H1 (cell line): ENCODE measurements around the gene FBN3. TPM values are rescaled to one million over a fixed set of nuclear protein-coding genes. Genes with fewer than 3 reads are reported as not detected.

ENCODE experiments used
- CTCF ChIA-PET: fragments of 300-600 bp; sonication (Branson Sonifier 250); formaldehyde crosslinking; loops from one replicate; lab custom pipeline; 2021; ENCODE audit not compliant: partially characterized antibody; lab: Charles Lee
- POLR2A ChIA-PET: fragments of 300-600 bp; sonication (Branson Sonifier 250); formaldehyde crosslinking; loops from one replicate; lab custom pipeline; 2021; ENCODE audit warnings: inconsistent platforms; ENCODE audit not compliant: partially characterized antibody; lab: Charles Lee
- DNase-seq, 2 experiments: peaks; one replicate each; pipeline versions ENCODE4 v3.0.0 to v3.0.0-alpha.2; 2010 to 2022; ENCODE audit warnings: low spot score in 2 of 2, low read depth in 1 of 2, mixed read lengths in 1 of 2
- FAIRE-seq: peaks from 2 replicates; lab custom pipeline; 2011; peaks lifted over from hg19 to GRCh38; lab: Jason Lieb, UNC
- H2AFZ ChIP-seq: 2 replicates; pipeline ENCODE4 v1.8.1; 2012; ENCODE audit warnings: low read length, inconsistent platforms
- H2AK5ac ChIP-seq: 2 replicates; pipeline ENCODE4 v1.6.1; 2013; ENCODE audit warnings: low read depth, low read length
- H2BK120ac ChIP-seq: replicated peaks from 2 replicates; pipeline ENCODE3; 2013; ENCODE audit warnings: low read depth, low read length, inconsistent platforms
- H2BK12ac ChIP-seq: 2 replicates; pipeline ENCODE4 v1.6.1; 2013; ENCODE audit warnings: low read depth, low read length
- H2BK15ac ChIP-seq: 2 replicates; pipeline ENCODE4 v1.6.1; 2013; ENCODE audit warnings: low read length
- H2BK20ac ChIP-seq: 2 replicates; pipeline ENCODE4 v1.6.1; 2013; ENCODE audit warnings: low read length
- H2BK5ac ChIP-seq: 2 replicates; pipeline ENCODE4 v1.6.1; 2013; ENCODE audit warnings: low read depth, low read length
- H3K14ac ChIP-seq: 2 replicates; pipeline ENCODE4 v1.6.1; 2013; ENCODE audit warnings: inconsistent platforms; ENCODE audit not compliant: insufficient read length
- H3K18ac ChIP-seq: 2 replicates; pipeline ENCODE4 v1.6.1; 2013; ENCODE audit warnings: low read length; ENCODE audit errors: extremely low read depth
- H3K23ac ChIP-seq: 2 replicates; pipeline ENCODE4 v1.6.1; 2013; ENCODE audit warnings: inconsistent platforms; ENCODE audit not compliant: insufficient read length
- H3K23me2 ChIP-seq: 2 replicates; pipeline ENCODE4 v1.6.1; 2013; ENCODE audit warnings: low read depth, low read length
- H3K27ac ChIP-seq: 2 replicates; pipeline ENCODE4 v1.6.1; 2011; ENCODE audit warnings: low read depth, low read length, inconsistent platforms
- H3K27me3 ChIP-seq, 4 experiments: replicated peaks in 1 of 4; 1 replicate in 1 of 4; 2 replicates in 3 of 4; pipeline versions ENCODE4 v1.6.1 to v1.8.1; 2011 to 2013; ENCODE audit warnings: low read length in 3 of 4, mild to moderate bottlenecking in 3 of 4, inconsistent platforms in 2 of 4, mixed read lengths in 2 of 4, moderate library complexity in 1 of 4; ENCODE audit not compliant: control insufficient read depth in 3 of 4, insufficient read depth in 3 of 4; ENCODE audit errors: extremely low read depth in 1 of 4
- H3K36me3 ChIP-seq, 4 experiments: 2 replicates each; pipeline versions ENCODE4 v1.6.1 to v1.8.1; 2011 to 2013; ENCODE audit warnings: mild to moderate bottlenecking in 4 of 4, low read length in 3 of 4, moderate library complexity in 2 of 4, control low read depth in 1 of 4, inconsistent platforms in 1 of 4; ENCODE audit not compliant: insufficient read depth in 4 of 4, control insufficient read depth in 2 of 4
- H3K4ac ChIP-seq: replicated peaks from 2 replicates; pipeline ENCODE3; 2013; ENCODE audit warnings: low read length, low read depth, mixed read lengths, inconsistent platforms; ENCODE audit not compliant: insufficient read length
- H3K4me1 ChIP-seq, 4 experiments: replicated peaks in 1 of 4; 1 replicate in 1 of 4; 2 replicates in 3 of 4; pipeline versions ENCODE4 v1.6.1 to v1.8.1; 2011 to 2013; ENCODE audit warnings: low read length in 3 of 4, inconsistent platforms in 2 of 4, mixed read lengths in 1 of 4; ENCODE audit not compliant: insufficient read depth in 4 of 4, control insufficient read depth in 3 of 4
- H3K4me2 ChIP-seq, 2 experiments: 2 replicates each; pipeline versions ENCODE4 v1.6.1 to v1.8.1; 2011 to 2013; ENCODE audit warnings: low read depth in 2 of 2, low read length in 2 of 2, control low read depth in 1 of 2, inconsistent platforms in 1 of 2, mild to moderate bottlenecking in 1 of 2; ENCODE audit not compliant: insufficient read depth in 1 of 2
- H3K4me3 ChIP-seq, 4 experiments: fragments of 200-600, 300-600 bp in 1 of 4; sonication (generic), shearing (Covaris generic), sonication (Bioruptor Twin) in 1 of 4; 2 replicates each; pipeline versions ENCODE4 v1.5.1 to v1.8.1; 2011 to 2016; ENCODE audit warnings: low read length in 4 of 4, low read depth in 3 of 4, control low read depth in 2 of 4, inconsistent platforms in 2 of 4, mild to moderate bottlenecking in 2 of 4, mixed read lengths in 1 of 4, moderate library complexity in 1 of 4; ENCODE audit not compliant: insufficient read depth in 2 of 4; ENCODE audit errors: extremely low read depth in 1 of 4
- H3K56ac ChIP-seq: replicated peaks from 2 replicates; pipeline ENCODE3; 2013; ENCODE audit warnings: low read depth, mild to moderate bottlenecking, mixed read lengths, low read length, inconsistent platforms; ENCODE audit not compliant: insufficient read length
- H3K79me1 ChIP-seq: 2 replicates; pipeline ENCODE4 v1.6.1; 2013; ENCODE audit warnings: low read depth, low read length, control low read depth
- H3K79me2 ChIP-seq, 2 experiments: 2 replicates each; pipeline versions ENCODE4 v1.6.1 to v1.8.1; 2012 to 2013; ENCODE audit warnings: low read length in 2 of 2, mild to moderate bottlenecking in 2 of 2, inconsistent platforms in 1 of 2; ENCODE audit not compliant: insufficient read depth in 2 of 2, control insufficient read depth in 1 of 2
- H3K9ac ChIP-seq, 4 experiments: replicated peaks in 1 of 4; 1 replicate in 1 of 4; 2 replicates in 3 of 4; pipeline versions ENCODE4 v1.6.1 to v1.8.1; 2011 to 2013; ENCODE audit warnings: low read depth in 3 of 4, low read length in 3 of 4, control low read depth in 2 of 4, mild to moderate bottlenecking in 2 of 4, moderate library complexity in 2 of 4, inconsistent platforms in 1 of 4; ENCODE audit errors: extremely low read depth in 1 of 4
- H3K9me3 ChIP-seq, 2 experiments: 2 replicates each; pipeline versions ENCODE4 v1.6.1 to v1.8.1; 2012 to 2013; ENCODE audit warnings: mild to moderate bottlenecking in 2 of 2, moderate library complexity in 2 of 2, control low read depth in 1 of 2, inconsistent platforms in 1 of 2, low read depth in 1 of 2, low read length in 1 of 2, mixed read lengths in 1 of 2; ENCODE audit not compliant: insufficient read depth in 2 of 2
- H4K20me1 ChIP-seq, 2 experiments: replicated peaks in 1 of 2; 2 replicates each; pipeline versions ENCODE3 to v1.8.1; 2011 to 2013; ENCODE audit warnings: inconsistent platforms in 2 of 2, low read length in 2 of 2, mild to moderate bottlenecking in 1 of 2; ENCODE audit not compliant: insufficient read depth in 2 of 2, control insufficient read depth in 1 of 2
- H4K5ac ChIP-seq: 2 replicates; pipeline ENCODE4 v1.6.1; 2013; ENCODE audit warnings: low read length, low read depth, mixed read lengths, inconsistent platforms; ENCODE audit not compliant: insufficient read length
- H4K8ac ChIP-seq: 2 replicates; pipeline ENCODE4 v1.8.0; 2013; ENCODE audit warnings: mild to moderate bottlenecking, moderate library complexity, low read length, inconsistent platforms; ENCODE audit not compliant: insufficient read depth; ENCODE audit errors: extremely low read depth
- H4K91ac ChIP-seq: replicated peaks from 2 replicates; pipeline ENCODE3; 2013; ENCODE audit warnings: low read length, mixed read lengths, inconsistent platforms; ENCODE audit not compliant: insufficient read length
- ASH2L ChIP-seq: fragments of 200-600, 300-600 bp; sonication (generic); IDR thresholded peaks from one replicate; pipeline ENCODE4 v1.7.1; 2017; ENCODE audit warnings: low read length
- BRCA1 ChIP-seq: IDR thresholded peaks from 2 replicates; pipeline ENCODE4 v1.6.1; 2012; ENCODE audit warnings: low read depth, low read length, improper control_type of control experiment
- CEBPB ChIP-seq: IDR thresholded peaks from 2 replicates; pipeline ENCODE4 v1.6.1; 2012; ENCODE audit warnings: low read depth, low read length
- CHD1 ChIP-seq: IDR thresholded peaks from 2 replicates; pipeline ENCODE4 v1.6.1; 2012; ENCODE audit warnings: low read depth, low read length, improper control_type of control experiment
- CTBP2 ChIP-seq: IDR thresholded peaks from 2 replicates; pipeline ENCODE4 v1.7.0; 2011; ENCODE audit warnings: borderline replicate concordance, mild to moderate bottlenecking, moderate library complexity, mixed read lengths, low read length; ENCODE audit not compliant: insufficient read depth, insufficient read length
- GABPA ChIP-seq: IDR thresholded peaks from 2 replicates; pipeline ENCODE4 v1.6.1; 2011; ENCODE audit warnings: mild to moderate bottlenecking, low read length, moderate library complexity, borderline replicate concordance; ENCODE audit not compliant: insufficient read depth
- JUN ChIP-seq: IDR thresholded peaks from 2 replicates; pipeline ENCODE4 v1.6.1; 2011; ENCODE audit warnings: low read depth, mild to moderate bottlenecking, improper control_type of control experiment, low read length
- KDM4A ChIP-seq: IDR thresholded peaks from one replicate; pipeline ENCODE4 v1.7.1; 2012; ENCODE audit warnings: low read depth, mild to moderate bottlenecking, moderate library complexity, low read length, inconsistent platforms; ENCODE audit not compliant: severe bottlenecking
- PHF8 ChIP-seq: fragments of 200-600 bp; sonication (generic); conservative IDR thresholded peaks from 2 replicates; pipeline ENCODE4 v1.7.1; 2012; ENCODE audit warnings: low read depth, mild to moderate bottlenecking, inconsistent platforms, low read length, moderate library complexity
- RBBP5 ChIP-seq: IDR thresholded peaks from 2 replicates; pipeline ENCODE4 v1.7.1; 2012; ENCODE audit warnings: low read depth, mild to moderate bottlenecking, inconsistent platforms, low read length, moderate library complexity, borderline replicate concordance
- SP1 ChIP-seq: IDR thresholded peaks from 2 replicates; pipeline ENCODE4 v1.6.1; 2011; ENCODE audit warnings: low read depth, low read length
- SP4 ChIP-seq: IDR thresholded peaks from 2 replicates; pipeline ENCODE4 v1.6.1; 2012; ENCODE audit warnings: low read length, inconsistent platforms
- SUZ12 ChIP-seq: fragments of 200-600 bp; sonication (generic); IDR thresholded peaks from 2 replicates; pipeline ENCODE4 v1.6.1; 2012; ENCODE audit warnings: mild to moderate bottlenecking, inconsistent platforms, low read length, moderate library complexity, mixed read lengths
- TAF7 ChIP-seq: optimal IDR thresholded peaks from 2 replicates; pipeline ENCODE3; 2011; ENCODE audit warnings: low read depth, mild to moderate bottlenecking, inconsistent platforms, low read length, moderate library complexity, borderline replicate concordance
- TBP ChIP-seq: IDR thresholded peaks from 2 replicates; pipeline ENCODE4 v1.6.1; 2011; ENCODE audit warnings: low read depth, low read length, improper control_type of control experiment
- WGBS, 2 experiments: shearing (Covaris generic) in 1 of 2; methylation state at CpG; one replicate each; pipeline versions ENCODE4 v1.1.6 to v1.1.7; 2013 to 2015; ENCODE audit warnings: low lambda C conversion rate in 2 of 2, mixed read lengths in 2 of 2, inconsistent platforms in 1 of 2, low coverage in 1 of 2, missing lambda C conversion rate in 1 of 2; ENCODE audit not compliant: insufficient replicate concordance in 2 of 2, insufficient coverage in 1 of 2, insufficient read length in 1 of 2; ENCODE audit errors: extremely low coverage in 1 of 2, missing lambda C conversion rate in 1 of 2; 5-methylcytosine and 5-hydroxymethylcytosine counted together
- polyA plus RNA-seq, 7 experiments: library from polyadenylated mRNA; depleted of rRNA in 3 of 7; stranded (reverse) in 5 of 7; unstranded in 2 of 7; fragments of >200 nt in 5 of 7; fragments of 200-250 nt in 2 of 7; gene quantifications; 1 replicate in 5 of 7; 2 replicates in 1 of 7; 4 replicates in 1 of 7; pipeline versions ENCODE4 v1.2.1 to v1.2.3, GENCODE V29; 2011 to 2013; ENCODE audit warnings: missing spikeins in 2 of 7, mixed read lengths in 2 of 7
- total RNA-seq: library from RNA; stranded (reverse); fragmentation: NEBNext Ultra II Directional; extraction: Animal tissue kit (Norgen Biotek cat#: 25700); gene quantifications from 2 replicates; pipeline ENCODE4 v1.2.1, GENCODE V29; 2021

Gene FBN3
- total and polyA plus RNA-seq, 2 of the 8 experiments (the other 6 are each of a cell fraction or from before 2014, with no cell fraction given): 37.1 to 38.7 TPM

DNA sequence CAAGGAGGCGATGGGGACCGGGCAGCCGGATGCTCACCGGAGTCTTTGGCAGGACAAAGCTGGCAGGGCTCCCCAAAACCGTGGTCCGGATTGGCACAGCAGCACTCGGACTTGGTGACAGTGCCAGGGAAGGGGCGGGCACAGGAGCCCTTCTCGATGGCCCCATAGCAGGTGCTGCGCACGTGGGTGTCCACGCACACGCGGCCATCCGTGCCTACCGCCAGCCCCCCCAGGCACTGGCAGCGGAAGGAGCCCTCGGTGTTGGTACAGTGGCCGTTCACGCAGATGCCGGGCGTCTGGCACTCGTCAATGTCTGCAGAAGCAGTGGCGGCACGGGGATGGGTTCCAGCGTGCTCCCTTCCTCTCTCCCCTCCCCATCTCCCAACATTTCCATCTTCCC lies 17.9 kb downstream of the FBN3 start:
- Histone ChIP-seq H2AFZ (no peak overlapping the region), H3K23me2 (peaks cover 2% of the 10 kb centered on the region; the same call in 1 of the 2 replicates), H4K20me1 (peaks cover 0 to 8% of the 10 kb centered on the region in 2 experiments), H3K27ac (no peak overlapping the region), H3K4me1 (no peaks in the 10 kb centered on the region), H3K9me3 (no peaks in the 10 kb centered on the region), H3K36me3 (peaks cover 16 to 38% (median 22%) of the 10 kb centered on the region in 4 experiments; a peak in 7 of 8 replicates), H3K4me3 (no peak overlapping the region), H2BK15ac (no peak overlapping the region), H3K56ac (no peak overlapping the region), H3K18ac (no peak overlapping the region), H2BK12ac (no peak overlapping the region), H3K14ac (no peak overlapping the region), H2BK20ac (no peak overlapping the region), H3K79me2 (no peaks in the 10 kb centered on the region), H4K8ac (no peak overlapping the region), H2BK120ac (no peak overlapping the region), H4K91ac (no peak overlapping the region), H3K4ac (no peak overlapping the region), H3K27me3 (no peaks in the 10 kb centered on the region), H3K23ac (no peak overlapping the region), H2AK5ac (no peak overlapping the region), H4K5ac (no peak overlapping the region), H3K4me2 (no peak overlapping the region), H2BK5ac (no peak overlapping the region), H3K79me1 (no peaks in the 10 kb centered on the region; the same call in 1 of the 2 replicates), H3K9ac (no peak overlapping the region)
- ChIA-PET CTCF (interaction anchor here (1.2 to 1.5 kb wide), 2 partner anchors 8 to 122 kb away, joined by 3 to 4 read pairs; no protein-coding TSS in a partner anchor), POLR2A (interaction anchor here (0.6 to 2.1 kb wide), 8 partner anchors 8 to 126 kb away, joined by 3 to 7 read pairs (median 3); no protein-coding TSS in a partner anchor)
- DNase-seq: no peak
- WGBS, 2 experiments: 92% methylated on average over 23 of the region's 26 CpGs; no CpG with 5 or more reads in 1 of the 2 experiments
- no peak for FAIRE-seq
- TF ChIP-seq GABPA (no peak), BRCA1 (no peak), CEBPB (no peak), TAF7 (no peak), CTBP2 (no peak), TBP (no peak), PHF8 (no peak), CHD1 (no peak), SP4 (no peak), SUZ12 (no peak), RBBP5 (no peak), KDM4A (no peak), SP1 (no peak), JUN (no peak), ASH2L (no peak)
